Left lung (tissue), 10 donors: ENCODE measurements around the gene CCDC92. TPM values are rescaled to one million over a fixed set of nuclear protein-coding genes. Genes with fewer than 3 reads are reported as not detected.

Source experiments
- ATAC-seq: fragments of 200-7000 bp; cut with Tn5 transposase; one replicate; pipeline ENCODE4 v1.9.1; 2020; ENCODE audit warnings: moderate library complexity
- DNase-seq, 4 donors: peaks; one replicate each; pipeline ENCODE4 v3.0.0-alpha.2; 2013 to 2020
- H3K27ac ChIP-seq, 2 donors: fragments of 200-600 bp; sonication (generic) in 1 of 2; one replicate each; pipeline versions ENCODE4 v1.5.0 to v1.8.0; 2020 to 2021
- H3K27me3 ChIP-seq, 2 donors: fragments of 200-600 bp; sonication (generic) in 1 of 2; one replicate each; pipeline versions ENCODE4 v1.5.0 to v1.8.0; 2020 to 2021
- H3K36me3 ChIP-seq, 2 donors: fragments of 200-600 bp; sonication (generic) in 1 of 2; one replicate each; pipeline versions ENCODE4 v1.5.0 to v1.8.0; 2020 to 2021
- H3K4me1 ChIP-seq, 2 donors: fragments of 200-600 bp; one replicate each; pipeline ENCODE4 v1.8.0; 2021
- H3K4me3 ChIP-seq, 2 donors: fragments of 200-600 bp; sonication (generic) in 1 of 2; one replicate each; pipeline versions ENCODE4 v1.5.0 to v1.8.0; 2020 to 2021; ENCODE audit warnings: mild to moderate bottlenecking in 1 of 2
- H3K9me3 ChIP-seq, 2 donors: fragments of 200-600 bp; sonication (generic) in 1 of 2; one replicate each; pipeline versions ENCODE4 v1.5.0 to v1.8.0; 2020 to 2021
- intact Hi-C, 2 donors: fragments of 100-400 bp; cut with DNase I; formaldehyde crosslinking; loops; one replicate each; pipeline versions ENCODE4 v1.11.2 to v1.14.2; 2022
- polyA plus RNA-seq, 6 donors: library from polyadenylated mRNA; unstranded; fragments of 120-200 nt; gene quantifications; one replicate each; pipeline ENCODE4 v1.2.1, GENCODE V29; 2013; ENCODE audit not compliant: insufficient read length in 6 of 6
- total RNA-seq, 2 donors: library from RNA; stranded (reverse); fragmentation: NEBNext Ultra II Directional; extraction: Animal tissue kit (Norgen Biotek cat#: 25700); gene quantifications; one replicate each; pipeline ENCODE4 v1.2.1, GENCODE V29; 2021
- TF ChIP-seq, protein P1 (sequence below), 2 donors: fragments of 200-600 bp; sonication (generic) in 1 of 2; IDR thresholded peaks; one replicate each; pipeline versions ENCODE4 v1.5.0 to v1.8.0; 2021; ENCODE audit warnings: antibody characterized with exemption in 2 of 2
- donor health status: DM: no; HTN: yes; CAD: no.
- donor health status: DM: no; HTN: no; CAD: no.

Gene CCDC92
- total and polyA plus RNA-seq, 8 donors, result 40.2 to 68.7 (median 58.1) TPM

DNA sequence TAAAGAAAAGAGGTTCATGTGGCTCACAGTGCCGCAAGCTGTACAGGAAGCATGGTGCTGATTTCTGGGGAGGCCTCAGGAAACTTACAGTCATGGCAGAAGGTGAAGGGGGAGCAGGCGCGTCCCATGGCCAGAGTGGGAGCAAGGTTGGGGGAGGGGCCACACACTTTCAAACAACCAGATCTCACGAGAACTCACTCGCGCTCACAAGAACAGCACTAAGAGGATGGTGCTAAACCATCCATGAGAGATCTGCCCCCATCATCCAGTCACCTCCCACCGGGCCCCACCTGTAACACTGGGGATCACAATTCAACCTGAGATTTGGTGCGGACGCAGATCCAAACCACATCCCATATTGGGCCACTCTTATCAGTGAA, 80.5 kb downstream of the CCDC92 start:
- Histone ChIP-seq H3K4me1 (no peaks in the 10 kb centered on the region), H3K9me3 (no peaks in the 10 kb centered on the region), H3K4me3 (no peak overlapping the region), H3K27me3 (peaks cover 0 to 41% of the 10 kb centered on the region in 2 donors), H3K36me3 (no peaks in the 10 kb centered on the region), H3K27ac (no peak overlapping the region)
- DNase-seq (no peak), ATAC-seq (no peak)
- intact Hi-C loops, result no loop called here
- TF ChIP-seq, protein P1, sequence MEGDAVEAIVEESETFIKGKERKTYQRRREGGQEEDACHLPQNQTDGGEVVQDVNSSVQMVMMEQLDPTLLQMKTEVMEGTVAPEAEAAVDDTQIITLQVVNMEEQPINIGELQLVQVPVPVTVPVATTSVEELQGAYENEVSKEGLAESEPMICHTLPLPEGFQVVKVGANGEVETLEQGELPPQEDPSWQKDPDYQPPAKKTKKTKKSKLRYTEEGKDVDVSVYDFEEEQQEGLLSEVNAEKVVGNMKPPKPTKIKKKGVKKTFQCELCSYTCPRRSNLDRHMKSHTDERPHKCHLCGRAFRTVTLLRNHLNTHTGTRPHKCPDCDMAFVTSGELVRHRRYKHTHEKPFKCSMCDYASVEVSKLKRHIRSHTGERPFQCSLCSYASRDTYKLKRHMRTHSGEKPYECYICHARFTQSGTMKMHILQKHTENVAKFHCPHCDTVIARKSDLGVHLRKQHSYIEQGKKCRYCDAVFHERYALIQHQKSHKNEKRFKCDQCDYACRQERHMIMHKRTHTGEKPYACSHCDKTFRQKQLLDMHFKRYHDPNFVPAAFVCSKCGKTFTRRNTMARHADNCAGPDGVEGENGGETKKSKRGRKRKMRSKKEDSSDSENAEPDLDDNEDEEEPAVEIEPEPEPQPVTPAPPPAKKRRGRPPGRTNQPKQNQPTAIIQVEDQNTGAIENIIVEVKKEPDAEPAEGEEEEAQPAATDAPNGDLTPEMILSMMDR (IDR thresholded peaks at IDR 0.05), result no peak

DNA sequence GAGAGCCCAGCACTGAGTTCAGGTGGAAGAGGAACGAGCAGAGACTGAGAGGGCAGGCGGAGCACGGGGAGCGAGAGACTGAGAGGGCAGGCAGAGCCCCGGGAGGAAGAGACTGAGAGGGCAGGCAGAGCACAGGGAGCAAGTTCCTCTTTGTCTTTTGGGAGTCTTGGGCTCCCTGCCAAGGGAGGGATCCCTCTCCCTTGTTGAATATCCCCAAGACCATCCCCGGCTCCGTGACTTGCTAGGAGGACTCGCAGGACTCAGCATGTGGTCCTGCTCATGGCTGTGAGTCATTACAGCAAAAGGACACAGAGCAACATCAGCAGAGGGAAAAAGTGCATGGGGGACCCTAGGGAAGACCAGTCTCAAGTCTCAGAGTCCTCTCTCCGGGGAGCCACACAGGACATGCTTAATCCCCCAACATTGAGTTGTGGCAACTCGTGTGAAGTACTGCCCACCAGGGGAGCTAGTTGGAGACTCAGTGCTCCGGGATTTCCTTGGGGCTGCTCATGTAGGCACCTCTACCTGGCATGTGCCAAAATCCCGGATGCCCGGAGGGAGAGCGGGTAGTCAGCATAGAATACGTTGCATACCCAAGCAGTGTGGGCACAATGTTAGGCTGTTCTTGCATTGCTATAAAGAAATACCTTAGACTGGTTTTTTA, 81.0 kb downstream of the CCDC92 start:
- intact Hi-C loops, result no loop called here
- TF ChIP-seq, protein P1 (IDR thresholded peaks at IDR 0.05), result no peak
- H3K9me3 ChIP-seq, result no peaks in the 10 kb centered on the region
- H3K4me1 ChIP-seq, result no peaks in the 10 kb centered on the region
- no peak overlapping the region for H3K4me3 ChIP-seq
- ATAC-seq (no peak), DNase-seq (no peak)
- H3K27me3 ChIP-seq, result peaks cover 0 to 41% of the 10 kb centered on the region in 2 donors
- H3K27ac ChIP-seq, result no peak overlapping the region
- no peaks in the 10 kb centered on the region for H3K36me3 ChIP-seq

DNA sequence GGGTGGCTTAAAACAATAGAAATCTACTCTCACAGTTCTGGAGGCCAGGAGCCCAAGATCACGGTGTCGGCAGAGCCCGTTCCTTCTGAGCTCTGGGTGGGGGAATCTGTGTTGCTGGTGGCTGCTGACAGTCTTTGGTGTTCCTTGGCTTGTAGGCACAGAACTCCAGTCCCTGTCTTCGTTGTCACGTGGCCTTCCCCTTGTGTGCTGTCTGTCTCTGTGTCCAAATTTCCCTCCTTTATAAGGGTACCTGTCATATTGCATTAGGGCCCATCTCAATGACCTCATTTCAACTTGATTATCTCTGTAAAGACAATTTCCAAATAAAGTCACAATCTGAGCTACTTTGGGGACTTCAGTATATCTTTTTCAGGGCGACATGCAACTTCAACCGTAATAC, 81.6 kb downstream of the CCDC92 start:
- no peaks in the 10 kb centered on the region for H3K9me3 ChIP-seq
- intact Hi-C loops, result no loop called here
- TF ChIP-seq, protein P1 (IDR thresholded peaks at IDR 0.05), result no peak
- H3K27me3 ChIP-seq, result peaks cover 0 to 44% of the 10 kb centered on the region in 2 donors
- H3K4me1 ChIP-seq, result no peaks in the 10 kb centered on the region
- no peak for ATAC-seq
- no peaks in the 10 kb centered on the region for H3K36me3 ChIP-seq
- no peak for DNase-seq
- H3K4me3 ChIP-seq, result no peak overlapping the region
- no peak overlapping the region for H3K27ac ChIP-seq

DNA sequence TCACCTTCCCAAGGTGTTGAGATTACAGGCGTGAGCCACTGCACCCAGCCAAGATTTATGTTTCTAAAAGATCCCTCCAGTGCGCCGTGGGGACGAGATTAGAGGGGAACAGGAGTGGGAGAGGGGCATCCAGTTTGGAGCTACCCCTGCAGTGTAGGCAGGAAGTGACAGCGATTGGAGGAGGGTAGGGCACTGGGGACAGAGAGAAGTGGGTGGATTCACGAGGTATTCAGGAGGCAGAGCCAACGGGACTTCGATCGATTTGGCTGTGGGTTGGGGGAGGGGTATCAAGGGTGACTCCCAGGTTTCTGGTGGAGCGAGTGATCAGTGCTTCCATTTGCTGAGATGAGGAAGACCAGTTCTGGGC, 82.1 kb downstream of the CCDC92 start:
- no peak overlapping the region for H3K27ac ChIP-seq
- no peaks in the 10 kb centered on the region for H3K4me1 ChIP-seq
- DNase-seq (no peak), ATAC-seq (no peak)
- no peaks in the 10 kb centered on the region for H3K36me3 ChIP-seq
- TF ChIP-seq, protein P1 (IDR thresholded peaks at IDR 0.05), result no peak
- peaks cover 0 to 45% of the 10 kb centered on the region in 2 donors for H3K27me3 ChIP-seq
- H3K4me3 ChIP-seq, result no peak overlapping the region
- no peaks in the 10 kb centered on the region for H3K9me3 ChIP-seq
- intact Hi-C loops, result no loop called here

GRCh38 chr12:123889848-123890535, 82.6 kb downstream of the CCDC92 start:
- H3K9me3 ChIP-seq, result no peaks in the 10 kb centered on the region
- DNase-seq (no peak), ATAC-seq (no peak)
- no peaks in the 10 kb centered on the region for H3K4me1 ChIP-seq
- H3K27me3 ChIP-seq, result peaks cover 0 to 45% of the 10 kb centered on the region in 2 donors
- TF ChIP-seq, protein P1 (IDR thresholded peaks at IDR 0.05), result no peak
- H3K36me3 ChIP-seq, result no peaks in the 10 kb centered on the region
- H3K4me3 ChIP-seq, result no peak overlapping the region
- intact Hi-C loops, result no loop called here
- H3K27ac ChIP-seq, result no peak overlapping the region
